Left lung (tissue), 10 donors: Measurements from ENCODE around the gene TCAIM. TPM values are rescaled to one million over a fixed set of nuclear protein-coding genes. Genes with fewer than 3 reads are reported as not detected.
A peak's percentile ranks its signal among the peaks of the same experiment; 100 is the strongest.

Experiments
- ATAC-seq: fragments of 200-7000 bp; cut with Tn5 transposase; one replicate; pipeline ENCODE4 v1.9.1; 2020; ENCODE audit warnings: moderate library complexity
- DNase-seq, 4 donors: peaks; one replicate each; pipeline ENCODE4 v3.0.0-alpha.2; 2013 to 2020
- H3K27ac ChIP-seq, 2 donors: fragments of 200-600 bp; sonication (generic) in 1 of 2; one replicate each; pipeline versions ENCODE4 v1.5.0 to v1.8.0; 2020 to 2021
- H3K27me3 ChIP-seq, 2 donors: fragments of 200-600 bp; sonication (generic) in 1 of 2; one replicate each; pipeline versions ENCODE4 v1.5.0 to v1.8.0; 2020 to 2021
- H3K36me3 ChIP-seq, 2 donors: fragments of 200-600 bp; sonication (generic) in 1 of 2; one replicate each; pipeline versions ENCODE4 v1.5.0 to v1.8.0; 2020 to 2021
- H3K4me1 ChIP-seq, 2 donors: fragments of 200-600 bp; one replicate each; pipeline ENCODE4 v1.8.0; 2021
- H3K4me3 ChIP-seq, 2 donors: fragments of 200-600 bp; sonication (generic) in 1 of 2; one replicate each; pipeline versions ENCODE4 v1.5.0 to v1.8.0; 2020 to 2021; ENCODE audit warnings: mild to moderate bottlenecking in 1 of 2
- H3K9me3 ChIP-seq, 2 donors: fragments of 200-600 bp; sonication (generic) in 1 of 2; one replicate each; pipeline versions ENCODE4 v1.5.0 to v1.8.0; 2020 to 2021
- intact Hi-C, 2 donors: fragments of 100-400 bp; cut with DNase I; formaldehyde crosslinking; loops; one replicate each; pipeline versions ENCODE4 v1.11.2 to v1.14.2; 2022
- polyA plus RNA-seq, 6 donors: library from polyadenylated mRNA; unstranded; fragments of 120-200 nt; gene quantifications; one replicate each; pipeline ENCODE4 v1.2.1, GENCODE V29; 2013; ENCODE audit not compliant: insufficient read length in 6 of 6
- total RNA-seq, 2 donors: library from RNA; stranded (reverse); fragmentation: NEBNext Ultra II Directional; extraction: Animal tissue kit (Norgen Biotek cat#: 25700); gene quantifications; one replicate each; pipeline ENCODE4 v1.2.1, GENCODE V29; 2021
- TF ChIP-seq, protein P1 (sequence below), 2 donors: fragments of 200-600 bp; sonication (generic) in 1 of 2; IDR thresholded peaks; one replicate each; pipeline versions ENCODE4 v1.5.0 to v1.8.0; 2021; ENCODE audit warnings: antibody characterized with exemption in 2 of 2
- donor health status: DM: no; HTN: yes; CAD: no.
- donor health status: DM: no; HTN: no; CAD: no.

Gene TCAIM
- total and polyA plus RNA-seq, 8 donors = 23.4 to 30.2 (median 25.6) TPM

DNA sequence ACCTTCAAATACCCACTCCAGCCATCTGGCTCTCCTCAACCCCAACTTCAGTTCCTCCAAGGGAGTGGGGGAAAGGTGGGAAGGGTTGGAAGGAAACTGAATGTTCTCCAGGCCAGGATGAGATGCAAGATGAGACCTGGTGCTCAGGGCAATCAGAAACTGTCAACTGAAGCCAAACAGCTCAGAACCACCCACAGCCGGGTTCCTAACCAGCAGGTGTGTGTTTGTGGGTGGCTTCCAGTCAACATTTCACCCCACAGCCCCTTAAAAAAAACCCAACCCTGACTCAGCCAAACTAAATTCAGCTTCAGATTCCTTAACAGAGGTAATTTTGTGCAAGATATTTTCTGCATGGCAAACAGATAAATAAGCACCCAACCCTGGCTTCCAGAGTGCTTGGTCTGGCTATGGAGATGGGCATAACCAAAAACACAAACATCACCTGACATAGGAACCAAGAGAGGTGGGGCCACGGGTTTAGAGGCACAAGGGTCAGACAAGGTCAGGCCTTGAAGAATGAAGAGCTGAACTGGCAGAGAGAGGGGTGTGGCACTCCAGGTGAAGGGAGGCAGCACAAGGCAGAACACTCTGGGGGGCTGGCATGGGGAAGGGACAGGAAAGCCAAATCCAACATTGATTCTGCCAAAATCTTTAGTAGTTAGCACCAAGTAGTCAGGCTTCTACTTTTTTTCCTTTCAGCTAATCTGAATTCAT is 104.2 kb downstream of the TCAIM start:
- DNase-seq = no peak
- ATAC-seq = no peak
- Histone ChIP-seq H3K36me3 (peaks cover 0 to 42% of the 10 kb centered on the region in 2 donors), H3K9me3 (peaks cover 0 to 6% of the 10 kb centered on the region in 2 donors), H3K27me3 (no peaks in the 10 kb centered on the region), H3K4me1 (peaks cover 14 to 40% of the 10 kb centered on the region in 2 donors), H3K4me3 (no peak overlapping the region), H3K27ac (peak overlapping the region in 1 of 2 donors; percentile 98)
- intact Hi-C loops = no loop called here
- TF ChIP-seq, protein P1, sequence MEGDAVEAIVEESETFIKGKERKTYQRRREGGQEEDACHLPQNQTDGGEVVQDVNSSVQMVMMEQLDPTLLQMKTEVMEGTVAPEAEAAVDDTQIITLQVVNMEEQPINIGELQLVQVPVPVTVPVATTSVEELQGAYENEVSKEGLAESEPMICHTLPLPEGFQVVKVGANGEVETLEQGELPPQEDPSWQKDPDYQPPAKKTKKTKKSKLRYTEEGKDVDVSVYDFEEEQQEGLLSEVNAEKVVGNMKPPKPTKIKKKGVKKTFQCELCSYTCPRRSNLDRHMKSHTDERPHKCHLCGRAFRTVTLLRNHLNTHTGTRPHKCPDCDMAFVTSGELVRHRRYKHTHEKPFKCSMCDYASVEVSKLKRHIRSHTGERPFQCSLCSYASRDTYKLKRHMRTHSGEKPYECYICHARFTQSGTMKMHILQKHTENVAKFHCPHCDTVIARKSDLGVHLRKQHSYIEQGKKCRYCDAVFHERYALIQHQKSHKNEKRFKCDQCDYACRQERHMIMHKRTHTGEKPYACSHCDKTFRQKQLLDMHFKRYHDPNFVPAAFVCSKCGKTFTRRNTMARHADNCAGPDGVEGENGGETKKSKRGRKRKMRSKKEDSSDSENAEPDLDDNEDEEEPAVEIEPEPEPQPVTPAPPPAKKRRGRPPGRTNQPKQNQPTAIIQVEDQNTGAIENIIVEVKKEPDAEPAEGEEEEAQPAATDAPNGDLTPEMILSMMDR (IDR thresholded peaks at IDR 0.05) = no peak

DNA sequence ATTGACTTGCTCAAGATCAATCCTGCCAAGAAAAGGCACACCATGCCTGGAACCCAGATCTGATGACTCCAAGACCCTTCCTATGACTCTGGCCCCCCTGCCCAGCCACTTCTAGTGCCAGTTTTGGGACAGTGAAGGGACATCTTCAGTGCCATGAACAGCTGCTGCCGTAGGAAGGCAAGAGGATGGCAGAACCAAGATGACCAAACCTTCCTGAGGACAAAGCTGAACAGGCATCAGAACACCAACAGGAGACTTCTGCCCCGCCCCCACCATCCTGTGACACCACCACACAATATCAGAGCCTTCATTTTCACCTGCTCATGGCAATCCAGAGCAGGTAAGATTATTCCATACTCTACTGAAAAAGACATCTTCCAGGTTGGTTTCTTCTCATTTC is 105.9 kb downstream of the TCAIM start:
- Histone ChIP-seq H3K36me3 (peaks cover 0 to 59% of the 10 kb centered on the region in 2 donors), H3K4me3 (no peak overlapping the region), H3K4me1 (peaks cover 9 to 25% of the 10 kb centered on the region in 2 donors), H3K27me3 (no peaks in the 10 kb centered on the region), H3K27ac (no peak overlapping the region), H3K9me3 (peaks cover 0 to 9% of the 10 kb centered on the region in 2 donors)
- intact Hi-C loops = no loop called here
- DNase-seq = no peak
- ATAC-seq = no peak
- TF ChIP-seq, protein P1 (IDR thresholded peaks at IDR 0.05) = no peak

DNA sequence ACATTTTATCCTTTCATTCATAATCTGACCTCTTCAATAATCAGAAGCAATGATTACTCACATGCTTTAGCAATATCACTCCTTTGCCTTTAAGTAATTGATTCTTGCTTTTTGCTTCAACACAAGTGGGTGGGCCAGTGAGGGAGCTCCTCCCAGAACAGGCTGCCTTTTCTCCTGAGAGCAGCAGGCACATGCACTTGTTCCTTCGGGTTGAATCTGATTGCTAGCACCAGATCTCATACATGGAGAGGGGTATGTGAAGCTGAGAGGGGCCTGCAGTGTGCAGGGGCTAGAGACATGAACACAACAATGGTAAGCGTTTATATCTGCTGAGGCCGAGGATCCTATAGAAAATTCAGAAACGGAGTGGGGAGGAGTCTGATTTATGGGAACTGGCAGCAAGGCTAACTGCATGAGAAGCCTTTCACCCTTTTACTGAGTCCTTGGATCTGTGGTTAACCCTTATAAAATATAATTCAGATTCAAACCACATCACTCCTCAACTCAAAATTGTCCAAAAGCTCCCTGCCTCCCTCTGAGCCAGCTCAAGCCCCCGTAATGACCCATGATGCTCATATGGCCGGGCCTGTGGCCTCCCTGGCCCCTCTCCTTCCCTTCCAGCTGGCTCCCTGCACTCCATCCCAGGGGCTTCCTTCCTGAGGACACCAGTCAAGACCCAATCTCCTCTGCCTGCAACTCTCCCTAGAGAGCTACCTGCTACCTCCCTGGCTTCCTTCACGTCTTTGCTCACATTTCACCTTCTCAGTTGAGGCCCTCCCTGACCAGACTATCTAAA is 106.5 kb downstream of the TCAIM start:
- Histone ChIP-seq H3K27me3 (no peaks in the 10 kb centered on the region), H3K27ac (no peak overlapping the region), H3K4me1 (peaks cover 7 to 19% of the 10 kb centered on the region in 2 donors), H3K4me3 (no peak overlapping the region), H3K9me3 (peaks cover 0 to 9% of the 10 kb centered on the region in 2 donors), H3K36me3 (peaks cover 0 to 65% of the 10 kb centered on the region in 2 donors)
- ATAC-seq (no peak), DNase-seq (no peak)
- TF ChIP-seq, protein P1 (IDR thresholded peaks at IDR 0.05) = no peak
- intact Hi-C loops = no loop called here

DNA sequence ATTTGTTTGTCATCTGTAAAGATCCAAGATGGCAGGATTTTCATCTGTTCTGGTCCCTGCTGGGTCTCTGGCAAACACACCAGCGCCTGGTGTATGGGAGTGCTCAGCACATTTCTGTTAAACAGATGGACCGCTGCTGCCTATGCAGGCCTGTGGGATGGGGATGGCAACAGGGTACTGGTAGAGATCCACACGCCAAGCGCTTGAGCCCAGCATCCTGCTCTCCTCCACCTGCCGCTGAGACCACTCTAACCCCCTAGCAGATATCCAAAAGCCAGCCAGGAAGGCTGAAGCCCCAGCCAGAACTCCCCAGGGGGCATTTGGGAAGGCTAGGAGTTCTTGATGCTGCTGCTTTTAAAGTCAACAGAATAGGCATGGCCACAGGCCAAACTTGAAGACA is 107.2 kb downstream of the TCAIM start:
- H3K27ac ChIP-seq = no peak overlapping the region
- H3K27me3 ChIP-seq = no peaks in the 10 kb centered on the region
- H3K4me3 ChIP-seq = no peak overlapping the region
- ATAC-seq (no peak), DNase-seq (no peak)
- peaks cover 0 to 9% of the 10 kb centered on the region in 2 donors for H3K9me3 ChIP-seq
- H3K36me3 ChIP-seq = peaks cover 0 to 72% of the 10 kb centered on the region in 2 donors
- intact Hi-C loops = no loop called here
- TF ChIP-seq, protein P1 (IDR thresholded peaks at IDR 0.05) = no peak
- H3K4me1 ChIP-seq = peaks cover 4 to 12% of the 10 kb centered on the region in 2 donors

DNA sequence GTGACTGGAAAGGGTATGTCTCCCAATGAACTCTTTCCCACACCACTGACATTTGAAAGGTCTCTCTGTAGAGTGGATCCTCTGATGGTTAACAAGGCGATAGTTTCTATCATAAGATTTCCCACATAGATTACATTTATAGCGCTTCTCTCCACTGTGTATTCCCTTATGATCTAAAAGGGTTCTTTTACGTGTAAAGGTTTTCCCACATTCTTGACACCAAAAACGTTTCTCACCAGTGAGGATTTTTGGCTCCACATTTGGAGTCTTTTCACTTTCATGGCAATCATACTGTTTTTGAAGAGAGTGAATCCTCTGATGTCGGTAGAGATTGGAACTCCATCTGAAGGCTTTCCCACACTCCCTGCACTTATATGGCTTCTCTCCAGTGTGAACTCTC is 108.4 kb downstream of the TCAIM start:
- TF ChIP-seq, protein P1 (IDR thresholded peaks at IDR 0.05) = no peak
- DNase-seq (no peak), ATAC-seq (no peak)
- H3K27me3 ChIP-seq = no peaks in the 10 kb centered on the region
- peaks cover 0 to 83% of the 10 kb centered on the region in 2 donors for H3K36me3 ChIP-seq
- peaks cover 0 to 9% of the 10 kb centered on the region in 2 donors for H3K9me3 ChIP-seq
- no peak overlapping the region for H3K27ac ChIP-seq
- H3K4me1 ChIP-seq = peaks cover 0 to under 1% of the 10 kb centered on the region in 2 donors
- H3K4me3 ChIP-seq = no peak overlapping the region
- intact Hi-C loops = no loop called here
